Keratinocyte (primary cell): ENCODE data around the gene DOCK7. TPM values are rescaled to one million over a fixed set of nuclear protein-coding genes. Genes with fewer than 3 reads are reported as not detected.

Source experiments
- DNase-seq: peaks from one replicate; pipeline ENCODE4 v3.0.0-alpha.2; 2011; ENCODE audit warnings: low read depth, missing footprints, low spot score
- FAIRE-seq: peaks from 2 replicates; lab custom pipeline; 2011; peaks lifted over from hg19 to GRCh38; lab: Jason Lieb, UNC
- H2AFZ ChIP-seq: 2 replicates; pipeline ENCODE4 v1.6.0; 2012; ENCODE audit warnings: low read length, control low read depth, inconsistent platforms; ENCODE audit not compliant: control insufficient read depth
- H3K27ac ChIP-seq: 2 replicates; pipeline ENCODE4 v1.5.1; 2011; ENCODE audit warnings: low read length; ENCODE audit not compliant: control insufficient read depth, insufficient read depth
- H3K27me3 ChIP-seq: 3 replicates; pipeline ENCODE4 v1.6.0; 2011; ENCODE audit warnings: low read length; ENCODE audit not compliant: control insufficient read depth, insufficient read depth; ENCODE audit errors: extremely low read depth
- H3K36me3 ChIP-seq, 2 experiments: 2 replicates in 1 of 2; 3 replicates in 1 of 2; pipeline ENCODE4 v1.5.1; 2011; ENCODE audit warnings: low read length in 2 of 2, mild to moderate bottlenecking in 1 of 2; ENCODE audit not compliant: control insufficient read depth in 2 of 2, insufficient read depth in 2 of 2; ENCODE audit errors: extremely low read depth in 1 of 2
- H3K4me1 ChIP-seq: 3 replicates; pipeline ENCODE4 v1.5.1; 2011; ENCODE audit warnings: low read length; ENCODE audit not compliant: control insufficient read depth, insufficient read depth; ENCODE audit errors: extremely low read depth
- H3K4me2 ChIP-seq: 3 replicates; pipeline ENCODE4 v1.6.0; 2011; ENCODE audit warnings: low read depth, low read length; ENCODE audit not compliant: control insufficient read depth, insufficient read depth; ENCODE audit errors: extremely low read depth
- H3K4me3 ChIP-seq, 3 experiments: fragments of 200-600 bp in 1 of 3; sonication (generic) in 1 of 3; 2 replicates in 2 of 3; 3 replicates in 1 of 3; pipeline ENCODE4 v1.5.1; 2011 to 2016; ENCODE audit warnings: low read length in 3 of 3, mild to moderate bottlenecking in 3 of 3, control low read depth in 2 of 3, inconsistent platforms in 1 of 3, low read depth in 1 of 3, mixed read lengths in 1 of 3, mixed run types in 1 of 3, moderate library complexity in 1 of 3; ENCODE audit not compliant: control insufficient read depth in 2 of 3, insufficient read depth in 2 of 3; ENCODE audit errors: extremely low read depth in 1 of 3
- H3K79me2 ChIP-seq: 2 replicates; pipeline ENCODE4 v1.6.0; 2012; ENCODE audit warnings: low read length; ENCODE audit not compliant: control insufficient read depth, insufficient read depth
- H3K9ac ChIP-seq: 3 replicates; pipeline ENCODE4 v1.6.0; 2011; ENCODE audit warnings: low read length; ENCODE audit not compliant: control insufficient read depth, insufficient read depth; ENCODE audit errors: extremely low read depth
- H3K9me1 ChIP-seq: 3 replicates; pipeline ENCODE4 v1.6.0; 2011; ENCODE audit warnings: low read length; ENCODE audit not compliant: control insufficient read depth, insufficient read depth; ENCODE audit errors: extremely low read depth
- H3K9me3 ChIP-seq: 2 replicates; pipeline ENCODE4 v1.5.1; 2012; ENCODE audit warnings: low read depth, low read length; ENCODE audit not compliant: control insufficient read depth
- H4K20me1 ChIP-seq: 3 replicates; pipeline ENCODE4 v1.6.0; 2011; ENCODE audit warnings: low read length; ENCODE audit not compliant: control insufficient read depth, insufficient read depth; ENCODE audit errors: extremely low read depth
- EZH2 ChIP-seq: IDR thresholded peaks from one replicate; pipeline ENCODE4 v1.6.1; 2012; ENCODE audit warnings: inconsistent platforms, mild to moderate bottlenecking, low read length, moderate library complexity
- dilution Hi-C: fragments of 300-500 bp; cut with MboI; formaldehyde crosslinking; loops from one replicate; pipeline ENCODE4 v1.7.0; 2020; ENCODE audit warnings: low sequenced_read_pairs; ENCODE audit not compliant: extremely low pct_ligation_motif_present
- polyA plus RNA-seq, 5 experiments: library from polyadenylated mRNA; depleted of rRNA in 3 of 5; stranded (reverse) in 3 of 5; stranded (forward) in 1 of 5; unstranded in 1 of 5; fragments of >200 nt; gene quantifications; 1 replicate in 1 of 5; 2 replicates in 3 of 5; 3 replicates in 1 of 5; pipeline versions ENCODE4 v1.2.1 to v1.2.3, GENCODE V29; 2011 to 2012; ENCODE audit warnings: missing spikeins in 2 of 5, low read depth in 1 of 5, low replicate concordance in 1 of 5
- TF ChIP-seq, protein P1 (sequence below), 3 experiments: IDR thresholded peaks in 1 of 3; conservative IDR thresholded peaks in 1 of 3; optimal IDR thresholded peaks in 1 of 3; 2 replicates in 2 of 3; 3 replicates in 1 of 3; pipeline versions ENCODE3 to v1.5.1; 2011; ENCODE audit warnings: low read length in 3 of 3, mild to moderate bottlenecking in 3 of 3, moderate library complexity in 2 of 3, control low read depth in 1 of 3, inconsistent platforms in 1 of 3; ENCODE audit not compliant: insufficient read depth in 2 of 3; ENCODE audit errors: extremely low read depth in 1 of 3

The DOCK7 gene
- polyA plus RNA-seq, 1 donor (not counting 4 experiments of a cell fraction or from before 2014, with no cell fraction given), result 66.9 TPM

DNA sequence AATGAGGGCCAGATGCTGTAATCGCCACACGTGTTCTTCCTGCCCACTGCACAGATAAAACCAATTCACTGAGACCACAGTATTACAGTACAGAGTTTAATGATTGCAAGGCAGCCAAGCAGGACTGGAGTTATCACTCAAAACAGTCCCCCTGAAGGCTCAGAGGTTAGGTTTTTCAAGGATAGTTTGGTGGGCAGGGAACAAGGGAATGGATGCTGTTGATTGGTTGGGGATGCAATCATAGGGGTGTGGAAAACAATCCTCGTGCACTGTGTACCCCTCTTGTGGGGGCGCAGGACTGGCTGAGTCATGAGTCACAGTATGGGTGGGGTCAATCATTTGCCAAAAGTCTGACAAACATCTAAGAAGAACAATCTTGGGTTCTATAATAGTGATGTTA, 263.8 kb downstream of the DOCK7 start:
- H4K20me1 ChIP-seq, result no peaks in the 10 kb centered on the region
- no peak for DNase-seq
- H3K9ac ChIP-seq, result no peak overlapping the region
- no peak overlapping the region for H2AFZ ChIP-seq
- H3K4me2 ChIP-seq, result no peak overlapping the region
- no peaks in the 10 kb centered on the region for H3K36me3 ChIP-seq
- H3K9me1 ChIP-seq, result no peaks in the 10 kb centered on the region
- no peak for TF ChIP-seq EZH2
- TF ChIP-seq, protein P1, sequence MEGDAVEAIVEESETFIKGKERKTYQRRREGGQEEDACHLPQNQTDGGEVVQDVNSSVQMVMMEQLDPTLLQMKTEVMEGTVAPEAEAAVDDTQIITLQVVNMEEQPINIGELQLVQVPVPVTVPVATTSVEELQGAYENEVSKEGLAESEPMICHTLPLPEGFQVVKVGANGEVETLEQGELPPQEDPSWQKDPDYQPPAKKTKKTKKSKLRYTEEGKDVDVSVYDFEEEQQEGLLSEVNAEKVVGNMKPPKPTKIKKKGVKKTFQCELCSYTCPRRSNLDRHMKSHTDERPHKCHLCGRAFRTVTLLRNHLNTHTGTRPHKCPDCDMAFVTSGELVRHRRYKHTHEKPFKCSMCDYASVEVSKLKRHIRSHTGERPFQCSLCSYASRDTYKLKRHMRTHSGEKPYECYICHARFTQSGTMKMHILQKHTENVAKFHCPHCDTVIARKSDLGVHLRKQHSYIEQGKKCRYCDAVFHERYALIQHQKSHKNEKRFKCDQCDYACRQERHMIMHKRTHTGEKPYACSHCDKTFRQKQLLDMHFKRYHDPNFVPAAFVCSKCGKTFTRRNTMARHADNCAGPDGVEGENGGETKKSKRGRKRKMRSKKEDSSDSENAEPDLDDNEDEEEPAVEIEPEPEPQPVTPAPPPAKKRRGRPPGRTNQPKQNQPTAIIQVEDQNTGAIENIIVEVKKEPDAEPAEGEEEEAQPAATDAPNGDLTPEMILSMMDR (optimal IDR thresholded peaks at IDR 0.05 in 1 of 3, IDR thresholded peaks at IDR 0.05 in 1 of 3, conservative IDR thresholded peaks at IDR 0.05 in 1 of 3; ENCODE audit: extremely low read depth in 1 of 3, insufficient read depth in 2 of 3, low read length in 3 of 3), result no peak
- H3K27me3 ChIP-seq, result no peaks in the 10 kb centered on the region
- H3K4me3 ChIP-seq, result no peak overlapping the region
- FAIRE-seq, result peak; percentile 17
- dilution Hi-C loops, result no loop called here
- no peaks in the 10 kb centered on the region for H3K9me3 ChIP-seq
- no peak overlapping the region for H3K27ac ChIP-seq
- H3K79me2 ChIP-seq, result no peaks in the 10 kb centered on the region
- H3K4me1 ChIP-seq, result peaks cover 5% of the 10 kb centered on the region

DNA sequence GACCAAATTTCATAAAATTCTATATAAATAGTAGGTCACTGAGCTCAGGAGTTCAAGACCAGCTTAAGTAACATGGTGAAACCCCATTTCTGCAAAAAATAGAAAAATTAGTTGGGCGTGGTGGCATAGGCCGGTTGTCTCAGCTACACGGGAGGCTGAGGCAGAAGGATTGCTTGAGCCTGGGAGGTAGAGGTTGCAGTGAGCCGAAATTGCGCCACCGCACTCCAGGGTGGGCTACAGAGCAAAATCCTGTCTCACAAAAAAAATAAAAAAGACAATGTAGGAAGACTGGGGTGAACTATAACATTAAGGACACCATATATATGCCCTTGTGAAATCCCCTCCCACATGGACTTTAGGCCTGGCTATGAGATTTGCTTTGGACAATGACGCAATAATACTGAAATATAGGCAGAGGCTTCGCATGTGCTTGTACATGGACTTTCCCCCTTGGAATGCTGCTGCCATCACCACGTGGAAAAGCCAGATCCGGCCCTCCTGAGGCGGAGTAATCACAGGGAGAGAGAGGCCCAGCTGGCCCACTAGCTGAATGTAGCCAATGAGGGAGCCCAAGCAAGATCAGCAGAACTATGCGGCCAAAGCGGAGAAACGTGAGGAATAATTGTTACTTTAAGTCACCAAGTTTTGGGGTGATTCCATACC, 264.5 kb downstream of the DOCK7 start:
- no peak overlapping the region for H2AFZ ChIP-seq
- TF ChIP-seq, protein P1 (optimal IDR thresholded peaks at IDR 0.05 in 1 of 3, IDR thresholded peaks at IDR 0.05 in 1 of 3, conservative IDR thresholded peaks at IDR 0.05 in 1 of 3; ENCODE audit: extremely low read depth in 1 of 3, insufficient read depth in 2 of 3, low read length in 3 of 3), result no peak
- TF ChIP-seq EZH2, result no peak
- dilution Hi-C loops, result no loop called here

More for the DNA sequence above, 264.5 kb downstream of the DOCK7 start:
- no peak overlapping the region for H3K4me2 ChIP-seq
- peaks cover 5% of the 10 kb centered on the region for H3K4me1 ChIP-seq
- H3K9me3 ChIP-seq, result no peaks in the 10 kb centered on the region
- H3K9me1 ChIP-seq, result no peaks in the 10 kb centered on the region
- DNase-seq (no peak), FAIRE-seq (no peak)
- H3K79me2 ChIP-seq, result no peaks in the 10 kb centered on the region
- no peak overlapping the region for H3K4me3 ChIP-seq
- H3K27me3 ChIP-seq, result no peaks in the 10 kb centered on the region
- H3K9ac ChIP-seq, result no peak overlapping the region
- H4K20me1 ChIP-seq, result no peaks in the 10 kb centered on the region
- no peak overlapping the region for H3K27ac ChIP-seq
- H3K36me3 ChIP-seq, result no peaks in the 10 kb centered on the region
